Activated T-helper 2 cell treated with anti-CD3 and anti-CD28 coated beads, Interferon-gamma antibody, Interleukin-2, Interleukin-4, amounts not matched to agents 10 μg/mL and 5 μg/mL and 100 μg/mL, durations not matched to agents 14 hours and 24 hours and 36 hours (primary cell): ENCODE data around the gene GSDMA. TPM values are rescaled to one million over a fixed set of nuclear protein-coding genes. Genes with fewer than 3 reads are reported as not detected.

ENCODE experiments used
- DNase-seq: peaks from one replicate; pipeline ENCODE4 v3.0.0; 2021; ENCODE audit warnings: low spot score
- H3K27ac Mint-ChIP-seq: one replicate; pipeline ENCODE4 v1.8.0; 2021; ENCODE audit warnings: mixed read lengths
- H3K27me3 Mint-ChIP-seq: one replicate; pipeline ENCODE4 v1.8.0; 2021; ENCODE audit warnings: low read depth, mixed read lengths
- H3K36me3 Mint-ChIP-seq: one replicate; pipeline ENCODE4 v1.8.0; 2021; ENCODE audit warnings: low read depth, mixed read lengths
- H3K4me1 Mint-ChIP-seq: one replicate; pipeline ENCODE4 v1.8.0; 2021; ENCODE audit warnings: low read depth, mixed read lengths
- H3K4me3 Mint-ChIP-seq: one replicate; pipeline ENCODE4 v1.8.0; 2021; ENCODE audit warnings: low read depth, mild to moderate bottlenecking, moderate library complexity, mixed read lengths
- H3K9me3 Mint-ChIP-seq: one replicate; pipeline ENCODE4 v1.8.0; 2021; ENCODE audit warnings: mixed read lengths
- intact Hi-C: fragments of 100-400 bp; cut with micrococcal nuclease; formaldehyde crosslinking; loops from one replicate; pipeline ENCODE4 v1.15.1; 2023
- total RNA-seq: library from RNA; stranded (reverse); gene quantifications from 2 replicates; pipeline ENCODE4 v1.2.3, GENCODE V29; 2022

GSDMA gene
- total RNA-seq, 1 donor from 2014 or later: 0.11 TPM

DNA sequence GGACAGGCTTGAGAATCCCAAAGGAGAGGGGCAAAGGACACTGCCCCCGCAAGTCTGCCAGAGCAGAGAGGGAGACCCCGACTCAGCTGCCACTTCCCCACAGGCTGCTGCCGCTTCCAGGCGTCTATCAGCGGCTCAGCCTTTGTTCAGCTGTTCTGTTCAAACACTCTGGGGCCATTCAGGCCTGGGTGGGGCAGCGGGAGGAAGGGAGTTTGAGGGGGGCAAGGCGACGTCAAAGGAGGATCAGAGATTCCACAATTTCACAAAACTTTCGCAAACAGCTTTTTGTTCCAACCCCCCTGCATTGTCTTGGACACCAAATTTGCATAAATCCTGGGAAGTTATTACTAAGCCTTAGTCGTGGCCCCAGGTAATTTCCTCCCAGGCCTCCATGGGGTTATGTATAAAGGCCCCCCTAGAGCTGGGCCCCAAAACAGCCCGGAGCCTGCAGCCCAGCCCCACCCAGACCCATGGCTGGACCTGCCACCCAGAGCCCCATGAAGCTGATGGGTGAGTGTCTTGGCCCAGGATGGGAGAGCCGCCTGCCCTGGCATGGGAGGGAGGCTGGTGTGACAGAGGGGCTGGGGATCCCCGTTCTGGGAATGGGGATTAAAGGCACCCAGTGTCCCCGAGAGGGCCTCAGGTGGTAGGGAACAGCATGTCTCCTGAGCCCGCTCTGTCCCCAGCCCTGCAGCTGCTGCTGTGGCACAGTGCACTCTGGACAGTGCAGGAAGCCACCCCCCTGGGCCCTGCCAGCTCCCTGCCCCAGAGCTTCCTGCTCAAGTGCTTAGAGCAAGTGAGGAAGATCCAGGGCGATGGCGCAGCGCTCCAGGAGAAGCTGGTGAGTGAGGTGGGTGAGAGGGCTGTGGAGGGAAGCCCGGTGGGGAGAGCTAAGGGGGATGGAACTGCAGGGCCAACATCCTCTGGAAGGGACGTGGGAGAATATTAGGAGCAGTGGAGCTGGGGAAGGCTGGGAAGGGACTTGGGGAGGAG is 52.5 kb downstream of the GSDMA start, which contains the start of gene CSF3:
CSF3 (plus strand) TSS at position 436 of the 993 bp plus-strand sequence; CDS start at position 471, 35 bp downstream.
- peaks cover 11% of the 10 kb centered on the region for H3K36me3 Mint-ChIP-seq
- intact Hi-C loops: loop anchor here (10.0 kb wide), 1 partner anchor 160 kb away; the partner anchor contains the start of gene RAPGEFL1
- peaks cover 2% of the 10 kb centered on the region for H3K27me3 Mint-ChIP-seq
- H3K4me1 Mint-ChIP-seq: peaks cover 5% of the 10 kb centered on the region
- no peak within 1 kb of the TSS for H3K4me3 Mint-ChIP-seq
- H3K27ac Mint-ChIP-seq: no peak within 1 kb of the TSS
- DNase-seq: no peak
- H3K9me3 Mint-ChIP-seq: no peaks in the 10 kb centered on the region

DNA sequence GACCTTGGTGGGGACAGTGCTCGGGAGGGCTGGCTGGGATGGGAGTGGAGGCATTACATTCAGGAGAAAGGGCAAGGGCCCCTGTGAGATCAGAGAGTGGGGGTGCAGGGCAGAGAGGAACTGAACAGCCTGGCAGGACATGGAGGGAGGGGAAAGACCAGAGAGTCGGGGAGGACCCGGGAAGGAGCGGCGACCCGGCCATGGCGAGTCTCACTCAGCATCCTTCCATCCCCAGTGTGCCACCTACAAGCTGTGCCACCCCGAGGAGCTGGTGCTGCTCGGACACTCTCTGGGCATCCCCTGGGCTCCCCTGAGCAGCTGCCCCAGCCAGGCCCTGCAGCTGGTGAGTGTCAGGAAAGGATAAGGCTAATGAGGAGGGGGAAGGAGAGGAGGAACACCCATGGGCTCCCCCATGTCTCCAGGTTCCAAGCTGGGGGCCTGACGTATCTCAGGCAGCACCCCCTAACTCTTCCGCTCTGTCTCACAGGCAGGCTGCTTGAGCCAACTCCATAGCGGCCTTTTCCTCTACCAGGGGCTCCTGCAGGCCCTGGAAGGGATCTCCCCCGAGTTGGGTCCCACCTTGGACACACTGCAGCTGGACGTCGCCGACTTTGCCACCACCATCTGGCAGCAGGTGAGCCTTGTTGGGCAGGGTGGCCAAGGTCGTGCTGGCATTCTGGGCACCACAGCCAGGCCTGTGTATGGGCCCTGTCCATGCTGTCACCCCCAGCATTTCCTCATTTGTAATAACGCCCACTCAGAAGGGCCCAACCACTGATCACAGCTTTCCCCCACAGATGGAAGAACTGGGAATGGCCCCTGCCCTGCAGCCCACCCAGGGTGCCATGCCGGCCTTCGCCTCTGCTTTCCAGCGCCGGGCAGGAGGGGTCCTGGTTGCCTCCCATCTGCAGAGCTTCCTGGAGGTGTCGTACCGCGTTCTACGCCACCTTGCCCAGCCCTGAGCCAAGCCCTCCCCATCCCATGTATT is 53.5 kb downstream of the GSDMA start:
- no peak for DNase-seq
- no peak overlapping the region for H3K4me3 Mint-ChIP-seq
- H3K4me1 Mint-ChIP-seq: peaks cover 5% of the 10 kb centered on the region
- H3K27me3 Mint-ChIP-seq: peaks cover 2% of the 10 kb centered on the region
- intact Hi-C loops: loop anchor here (10.0 kb wide), 1 partner anchor 159 kb away; the partner anchor contains the start of gene RAPGEFL1
- no peak overlapping the region for H3K27ac Mint-ChIP-seq
- H3K36me3 Mint-ChIP-seq: peaks cover 17% of the 10 kb centered on the region
- H3K9me3 Mint-ChIP-seq: no peaks in the 10 kb centered on the region

DNA sequence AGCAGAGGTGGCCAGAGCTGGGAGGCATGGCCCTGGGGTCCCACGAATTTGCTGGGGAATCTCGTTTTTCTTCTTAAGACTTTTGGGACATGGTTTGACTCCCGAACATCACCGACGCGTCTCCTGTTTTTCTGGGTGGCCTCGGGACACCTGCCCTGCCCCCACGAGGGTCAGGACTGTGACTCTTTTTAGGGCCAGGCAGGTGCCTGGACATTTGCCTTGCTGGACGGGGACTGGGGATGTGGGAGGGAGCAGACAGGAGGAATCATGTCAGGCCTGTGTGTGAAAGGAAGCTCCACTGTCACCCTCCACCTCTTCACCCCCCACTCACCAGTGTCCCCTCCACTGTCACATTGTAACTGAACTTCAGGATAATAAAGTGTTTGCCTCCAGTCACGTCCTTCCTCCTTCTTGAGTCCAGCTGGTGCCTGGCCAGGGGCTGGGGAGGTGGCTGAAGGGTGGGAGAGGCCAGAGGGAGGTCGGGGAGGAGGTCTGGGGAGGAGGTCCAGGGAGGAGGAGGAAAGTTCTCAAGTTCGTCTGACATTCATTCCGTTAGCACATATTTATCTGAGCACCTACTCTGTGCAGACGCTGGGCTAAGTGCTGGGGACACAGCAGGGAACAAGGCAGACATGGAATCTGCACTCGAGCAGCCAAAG is 54.7 kb downstream of the GSDMA start:
- no peak for DNase-seq
- Mint-ChIP-seq H3K27me3 (peaks cover 2% of the 10 kb centered on the region), H3K4me3 (no peak overlapping the region), H3K4me1 (peaks cover 5% of the 10 kb centered on the region), H3K36me3 (peaks cover 24% of the 10 kb centered on the region), H3K9me3 (no peaks in the 10 kb centered on the region), H3K27ac (no peak overlapping the region)
- intact Hi-C loops: loop anchor here (10.0 kb wide), 1 partner anchor 157 kb away; the partner anchor contains the start of gene RAPGEFL1

DNA sequence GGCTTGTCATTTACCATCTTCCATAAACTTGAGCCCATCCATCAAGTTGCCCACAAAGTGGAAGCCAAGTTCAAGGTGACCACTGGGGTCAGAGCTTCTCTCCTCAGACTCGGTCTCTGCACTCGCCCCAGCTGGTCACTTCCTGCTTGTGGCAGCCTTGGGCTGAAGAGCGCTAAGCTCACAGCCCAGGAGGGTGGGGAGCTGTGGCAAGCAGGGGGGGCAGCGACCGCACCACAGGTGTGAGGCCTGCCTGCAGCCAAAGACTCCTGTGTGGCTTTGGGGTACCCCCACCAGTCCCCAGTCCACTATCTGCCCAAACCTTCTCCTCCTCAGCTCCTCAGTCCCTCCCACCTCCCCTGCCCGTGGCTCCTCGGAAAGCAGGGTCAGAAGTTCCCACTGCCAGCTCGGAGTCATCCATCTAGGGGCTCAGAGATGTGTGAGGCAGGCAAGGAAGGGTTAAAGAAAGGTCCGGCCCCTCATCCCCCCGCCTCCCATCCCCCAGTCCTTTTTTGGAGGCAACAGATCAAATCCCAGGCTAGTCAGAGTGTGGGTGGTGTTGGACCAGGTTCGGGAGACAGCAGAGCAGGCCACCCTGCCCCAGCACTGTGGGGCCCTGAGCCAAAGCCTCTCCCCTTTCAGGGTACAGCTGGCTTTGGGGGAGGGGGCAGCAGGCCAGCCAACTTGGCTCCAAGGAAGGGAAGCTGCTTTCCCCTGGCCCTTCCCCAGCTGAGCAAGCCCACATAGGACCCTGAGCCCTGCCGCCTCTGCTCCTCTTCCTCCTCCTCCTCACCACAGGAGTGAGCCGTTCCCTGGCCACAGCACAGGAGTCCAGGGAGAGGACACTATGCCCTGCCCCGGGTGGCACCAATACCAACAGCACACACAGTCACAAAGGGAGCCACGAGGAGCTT is 55.7 kb downstream of the GSDMA start:
- Mint-ChIP-seq H3K27me3 (peaks cover 2% of the 10 kb centered on the region), H3K27ac (no peak overlapping the region), H3K4me1 (peaks cover 4% of the 10 kb centered on the region), H3K9me3 (no peaks in the 10 kb centered on the region), H3K36me3 (peaks cover 25% of the 10 kb centered on the region), H3K4me3 (no peak overlapping the region)
- DNase-seq: no peak
- intact Hi-C loops: loop anchor here (10.0 kb wide), 1 partner anchor 156 kb away; the partner anchor contains the start of gene RAPGEFL1

- H3K27ac Mint-ChIP-seq: no peak overlapping the region
- peaks cover 29% of the 10 kb centered on the region for H3K36me3 Mint-ChIP-seq
- intact Hi-C loops: loop anchor here (10.0 kb wide), 1 partner anchor 155 kb away; the partner anchor contains the start of gene RAPGEFL1
- H3K27me3 Mint-ChIP-seq: no peaks in the 10 kb centered on the region
- no peak overlapping the region for H3K4me3 Mint-ChIP-seq
- no peaks in the 10 kb centered on the region for H3K9me3 Mint-ChIP-seq
- H3K4me1 Mint-ChIP-seq: no peaks in the 10 kb centered on the region
- no peak for DNase-seq
Observed at GRCh38 chr17:40019140-40019991, 56.6 kb downstream of the GSDMA start.

DNA sequence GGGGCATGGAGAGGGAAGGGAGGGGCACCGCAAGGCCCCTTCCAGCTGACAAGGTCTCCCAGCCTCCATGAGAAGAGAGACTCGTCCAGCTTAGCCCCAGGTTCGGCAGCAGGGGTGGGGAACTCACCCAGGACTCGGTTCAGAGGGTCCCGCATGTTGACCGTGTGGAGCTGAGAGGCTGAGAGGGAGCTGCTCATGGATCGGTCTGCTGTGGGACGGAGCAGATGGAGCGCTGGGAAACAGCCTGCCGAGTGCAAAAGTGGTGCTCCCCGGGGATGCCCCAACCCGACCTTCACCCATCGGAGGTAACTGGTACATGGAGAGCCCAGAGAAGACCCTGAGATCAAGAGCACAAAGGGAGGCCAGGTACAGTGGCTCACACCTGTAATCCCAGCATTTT is 57.3 kb downstream of the GSDMA start:
- DNase-seq: no peak
- H3K4me1 Mint-ChIP-seq: no peaks in the 10 kb centered on the region
- intact Hi-C loops: no loop called here

DNA sequence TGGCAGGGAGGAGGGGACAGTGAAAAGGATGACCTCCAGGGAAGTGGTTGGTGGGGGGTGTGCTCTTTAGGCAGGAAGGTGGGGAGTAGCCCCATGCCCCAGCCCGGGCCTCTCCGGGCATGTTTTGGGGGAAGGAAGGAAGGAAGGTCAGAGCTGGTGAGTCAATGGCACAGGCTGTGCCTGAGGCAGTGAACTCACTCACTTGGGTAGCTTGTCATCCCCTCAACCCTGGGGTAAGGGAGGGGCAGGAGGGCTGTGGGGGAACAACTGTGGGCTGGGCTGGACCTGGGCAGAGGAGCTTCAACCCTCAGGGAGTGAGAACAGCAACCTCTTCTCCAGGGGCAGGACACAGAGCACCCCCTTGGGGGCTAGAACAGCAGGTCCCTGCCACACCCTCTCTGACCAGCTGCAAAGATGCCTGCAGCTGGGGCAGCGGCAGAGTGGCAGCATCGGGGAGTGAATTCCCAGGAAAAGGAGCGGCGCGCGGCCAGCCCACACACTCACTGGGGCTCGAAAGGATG is 58.7 kb downstream of the GSDMA start:
- H3K9me3 Mint-ChIP-seq: no peaks in the 10 kb centered on the region
- peaks cover 46% of the 10 kb centered on the region for H3K36me3 Mint-ChIP-seq
- H3K27me3 Mint-ChIP-seq: no peaks in the 10 kb centered on the region
- intact Hi-C loops: no loop called here
- peaks cover 9% of the 10 kb centered on the region for H3K4me1 Mint-ChIP-seq
- DNase-seq: no peak
- H3K4me3 Mint-ChIP-seq: no peak overlapping the region
- H3K27ac Mint-ChIP-seq: no peak overlapping the region

More for the DNA sequence above, 57.3 kb downstream of the GSDMA start:
- no peak overlapping the region for H3K27ac Mint-ChIP-seq
- H3K4me3 Mint-ChIP-seq: no peak overlapping the region
- no peaks in the 10 kb centered on the region for H3K9me3 Mint-ChIP-seq
- H3K27me3 Mint-ChIP-seq: no peaks in the 10 kb centered on the region
- H3K36me3 Mint-ChIP-seq: peaks cover 34% of the 10 kb centered on the region

- Mint-ChIP-seq H3K36me3 (peaks cover 53% of the 10 kb centered on the region), H3K4me3 (no peak overlapping the region), H3K9me3 (no peaks in the 10 kb centered on the region), H3K27ac (no peak overlapping the region), H3K4me1 (peaks cover 15% of the 10 kb centered on the region), H3K27me3 (no peaks in the 10 kb centered on the region)
- intact Hi-C loops: no loop called here
- DNase-seq: no peak
Observed at GRCh38 chr17:40022497-40022896, 59.7 kb downstream of the GSDMA start.

DNA sequence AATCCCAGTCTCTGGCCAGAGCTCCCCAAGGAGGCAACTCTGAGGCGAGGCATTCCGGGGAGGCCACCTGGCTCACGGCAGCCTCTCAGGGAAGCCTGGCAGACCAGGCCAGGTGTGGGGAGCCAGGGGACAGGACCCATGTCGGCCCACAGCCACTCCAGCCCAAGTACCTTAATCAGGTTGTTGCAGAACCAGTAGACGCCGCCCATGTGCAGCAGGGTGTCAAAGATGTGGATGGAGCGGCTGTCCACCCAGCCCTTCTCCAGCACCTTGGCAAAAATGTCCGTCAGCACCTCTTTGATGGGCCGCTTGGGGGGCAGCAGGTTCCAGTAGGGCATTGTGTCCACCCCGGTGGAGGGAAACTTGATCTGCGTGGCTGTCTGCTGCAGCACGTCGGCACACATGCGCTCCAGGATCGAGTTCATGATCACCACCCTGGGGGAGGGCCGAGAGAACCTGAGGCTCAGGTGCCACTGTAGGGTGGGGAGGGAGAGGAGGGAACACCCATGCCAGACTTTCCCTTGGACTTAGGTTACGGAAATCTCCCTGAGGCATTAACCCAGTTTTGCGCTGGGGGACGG is 60.2 kb downstream of the GSDMA start:
- no peaks in the 10 kb centered on the region for H3K9me3 Mint-ChIP-seq
- no peak overlapping the region for H3K4me3 Mint-ChIP-seq
- no peak for DNase-seq
- intact Hi-C loops: no loop called here
- H3K4me1 Mint-ChIP-seq: peaks cover 15% of the 10 kb centered on the region
- H3K27me3 Mint-ChIP-seq: no peaks in the 10 kb centered on the region
- no peak overlapping the region for H3K27ac Mint-ChIP-seq
- H3K36me3 Mint-ChIP-seq: peaks cover 53% of the 10 kb centered on the region

DNA sequence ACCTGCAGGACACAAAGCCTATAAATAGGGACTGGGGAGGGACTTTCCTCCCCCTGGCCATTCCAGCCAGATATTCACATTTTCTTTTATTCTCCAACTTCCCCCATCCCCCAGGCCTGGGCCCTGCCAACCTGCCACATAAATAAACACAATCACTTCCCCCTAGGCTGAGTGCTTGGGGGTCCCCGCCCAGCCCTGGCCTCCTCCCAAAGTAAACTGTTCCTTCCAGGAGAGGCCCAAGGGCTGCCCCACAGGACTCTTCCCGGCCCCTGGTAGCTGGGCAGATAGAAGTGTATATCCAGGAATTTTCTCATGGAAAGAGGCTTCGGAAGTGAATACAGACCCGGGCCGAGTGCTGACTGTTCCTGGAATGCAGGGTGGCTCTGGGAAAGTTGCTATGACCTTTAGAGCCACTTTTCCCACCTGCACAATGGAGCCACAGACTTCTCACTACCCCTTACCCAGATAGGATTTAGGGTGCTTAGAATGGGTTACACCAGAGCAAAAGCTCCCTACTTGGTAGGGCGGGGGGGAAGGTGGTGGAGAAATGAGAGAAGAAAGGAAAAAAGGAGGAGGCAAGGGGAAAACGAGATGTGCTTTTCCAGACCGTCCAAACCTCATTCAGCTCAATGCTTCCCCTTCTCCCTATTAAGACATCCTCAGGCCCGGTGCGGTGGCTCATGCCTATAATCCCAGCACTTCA is 60.9 kb downstream of the GSDMA start:
- Mint-ChIP-seq H3K27me3 (no peaks in the 10 kb centered on the region), H3K27ac (no peak overlapping the region), H3K36me3 (peaks cover 57% of the 10 kb centered on the region), H3K4me3 (no peak overlapping the region), H3K9me3 (no peaks in the 10 kb centered on the region), H3K4me1 (peaks cover 15% of the 10 kb centered on the region)
- intact Hi-C loops: no loop called here
- DNase-seq: no peak
